ENCODE results near the gene PRIMA1.
"Not testable (repeated sequence)": the region's sequence is repeated elsewhere in the genome, so short reads cannot be mapped to it uniquely, and the experiment has no call there.

Gene PRIMA1

DNA sequence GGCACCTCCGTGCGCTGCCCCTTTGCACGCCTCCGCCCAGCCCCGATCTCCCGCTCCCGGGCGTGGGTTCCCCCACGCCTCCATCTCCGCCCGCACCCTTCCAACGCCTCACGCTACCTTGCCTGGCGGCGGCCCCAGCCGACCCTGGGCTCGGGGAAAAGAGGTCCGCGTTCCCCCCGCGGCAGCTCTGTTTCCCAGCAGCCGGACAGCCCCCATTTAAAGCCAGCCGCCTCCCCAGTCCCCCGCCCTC is at the start of gene PRIMA1:
TSS of gene PRIMA1 (minus strand) at position 193 of the 250 bp plus-strand sequence. CDS start 767 bp downstream, outside the sequence.
- no peak for DNase-seq

- no peak for DNase-seq
These were observed 46.5 kb upstream of the PRIMA1 start for GRCh38 chr14:93834699-93835371.

DNA sequence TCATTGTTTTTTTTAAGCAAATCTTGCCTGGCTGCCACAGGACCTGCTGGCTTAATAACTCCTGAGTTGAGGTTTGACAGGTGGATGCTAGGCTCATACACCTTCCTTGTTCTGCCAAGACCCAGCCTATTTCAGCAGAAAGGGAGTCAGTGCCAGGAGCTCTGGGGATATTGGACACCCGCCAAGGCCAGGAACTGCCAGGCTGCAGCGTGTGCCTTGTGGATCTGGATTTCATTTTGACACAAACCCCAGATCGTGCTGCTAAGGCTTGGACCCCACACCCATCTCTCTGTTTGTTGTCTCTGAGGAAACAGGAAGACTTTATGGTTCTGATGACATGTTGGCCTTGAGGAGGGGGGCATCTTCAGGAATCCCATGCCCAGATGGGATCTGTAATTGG is 44.4 kb upstream of the PRIMA1 start:
- no peak for DNase-seq

GRCh38 chr14:93832081-93832480 is 43.8 kb upstream of the PRIMA1 start:
- DNase-seq: no peak

DNA sequence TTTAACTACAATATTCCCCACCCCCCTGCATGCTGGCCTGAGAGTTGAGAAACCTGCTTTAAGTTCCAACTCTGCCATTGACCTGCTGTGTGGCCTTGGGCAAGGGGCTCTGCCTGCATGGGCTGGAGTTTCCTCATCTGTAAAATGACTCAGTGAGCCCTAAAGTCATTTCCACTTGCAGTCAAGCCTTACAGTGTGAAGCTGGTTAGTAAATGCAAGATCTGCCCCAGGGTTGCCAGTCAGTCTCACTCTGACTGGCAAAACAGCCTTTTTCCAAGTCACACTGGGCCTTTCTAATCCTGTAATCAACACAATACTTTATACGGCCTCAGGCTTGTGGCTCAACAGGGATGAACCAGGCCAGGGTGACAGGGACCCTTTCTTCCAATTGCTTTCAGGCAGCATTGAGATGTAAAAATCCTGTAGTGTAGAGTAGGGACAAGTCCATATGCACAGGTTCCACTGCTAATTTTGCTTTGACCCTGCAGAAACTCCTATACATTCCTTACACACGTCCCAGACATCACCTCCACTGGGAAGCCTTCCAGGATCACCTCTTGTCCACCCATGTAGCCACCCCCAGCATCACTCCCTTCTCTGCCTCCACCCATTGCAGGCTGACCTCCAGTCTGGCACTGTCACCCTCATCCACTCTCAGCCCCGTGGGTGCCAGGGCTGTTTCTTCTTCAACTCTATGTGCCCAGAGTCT is 42.6 kb upstream of the PRIMA1 start:
- DNase-seq: no peak

DNA sequence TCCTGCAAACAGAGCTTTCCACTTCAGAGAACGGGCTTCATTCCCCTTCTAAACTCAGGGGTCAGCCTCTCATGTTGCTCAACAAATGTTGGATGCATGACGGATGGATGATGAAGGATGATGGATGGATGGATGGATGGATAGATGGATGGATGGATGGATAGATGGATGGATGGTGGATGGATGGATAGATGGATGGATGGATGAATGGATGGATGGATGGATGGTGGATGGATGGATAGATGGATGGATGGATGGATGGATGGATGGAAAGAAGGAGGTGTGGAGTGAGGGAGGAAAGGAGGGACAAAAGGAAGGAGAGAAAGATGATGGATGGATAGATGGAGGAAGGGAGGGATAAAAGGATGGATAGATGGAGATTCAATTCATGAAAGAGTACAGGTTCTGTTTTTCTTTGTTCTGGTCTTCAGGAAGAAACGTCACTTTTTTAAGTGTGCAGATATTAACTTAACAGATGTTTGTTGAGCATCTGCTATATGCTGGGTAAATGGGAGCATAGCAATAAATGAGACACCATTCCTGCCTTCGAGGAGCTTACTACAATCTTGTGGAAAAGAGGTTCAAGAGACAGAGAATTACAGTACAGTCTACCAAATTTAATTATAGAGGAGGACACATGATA is 41.7 kb upstream of the PRIMA1 start:
- no peak for DNase-seq

DNA sequence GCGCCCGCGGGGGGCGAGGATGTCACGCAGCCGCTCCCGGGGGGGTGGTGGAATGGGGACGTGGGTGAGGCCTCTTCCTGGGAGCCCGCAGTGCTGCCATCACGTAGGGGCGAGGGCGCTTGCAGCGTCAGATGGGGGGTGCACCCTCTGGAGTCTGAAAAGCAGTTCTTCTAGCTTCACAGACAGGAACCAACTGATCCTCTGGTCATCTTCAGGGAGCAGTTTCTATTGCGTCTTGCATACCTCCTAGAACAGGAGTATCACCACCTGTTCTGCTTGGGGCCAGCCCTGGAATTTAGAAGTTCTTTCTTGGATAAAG is 36.9 kb upstream of the PRIMA1 start:
- DNase-seq: no peak

GRCh38 chr14:93824518-93825234 is 36.4 kb upstream of the PRIMA1 start:
- no peak for DNase-seq

DNA sequence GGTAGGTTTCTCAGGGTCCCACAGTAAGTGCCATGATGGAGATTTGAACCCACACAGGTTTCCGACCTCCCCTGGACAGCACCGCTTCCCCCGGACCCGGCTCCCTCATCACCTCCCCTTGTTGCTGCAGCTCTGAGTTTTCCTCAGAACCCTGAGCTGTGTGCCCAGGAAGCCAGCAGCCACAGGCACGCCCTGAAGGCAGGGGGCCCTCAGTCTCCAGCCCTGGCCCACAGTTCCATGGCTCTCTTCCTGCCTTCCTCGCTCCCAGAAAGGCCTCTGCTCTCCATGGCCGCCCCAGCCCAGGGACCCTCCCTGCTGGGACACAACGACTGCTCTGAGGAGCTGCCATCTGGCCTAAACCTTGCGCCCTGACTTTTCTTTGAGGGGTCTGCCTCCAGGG is 35.8 kb upstream of the PRIMA1 start:
- DNase-seq: no peak

GRCh38 chr14:93821051-93821450 is 32.8 kb upstream of the PRIMA1 start:
- DNase-seq: no peak

- DNase-seq: no peak
These were observed 30.6 kb upstream of the PRIMA1 start for GRCh38 chr14:93818857-93819256.

DNA sequence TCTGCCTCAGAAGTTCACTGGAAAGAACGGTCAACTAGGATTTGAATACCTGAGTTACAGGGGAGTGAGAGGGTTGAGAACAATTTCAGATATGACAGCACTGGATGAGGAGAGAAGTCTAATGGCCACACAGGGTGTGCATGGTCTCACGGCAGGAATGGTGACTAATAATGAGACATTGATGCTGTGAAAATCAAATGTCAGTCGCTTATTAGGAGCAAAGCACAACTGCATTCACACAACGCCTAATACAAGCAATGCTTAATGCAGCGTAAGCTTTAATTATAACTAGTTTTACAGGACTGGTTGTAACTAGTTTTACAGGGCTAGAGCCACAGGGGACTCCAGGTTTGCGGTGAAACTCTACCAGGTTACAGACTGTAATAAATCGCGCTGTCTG is 23.4 kb upstream of the PRIMA1 start:
- DNase-seq: no peak

DNA sequence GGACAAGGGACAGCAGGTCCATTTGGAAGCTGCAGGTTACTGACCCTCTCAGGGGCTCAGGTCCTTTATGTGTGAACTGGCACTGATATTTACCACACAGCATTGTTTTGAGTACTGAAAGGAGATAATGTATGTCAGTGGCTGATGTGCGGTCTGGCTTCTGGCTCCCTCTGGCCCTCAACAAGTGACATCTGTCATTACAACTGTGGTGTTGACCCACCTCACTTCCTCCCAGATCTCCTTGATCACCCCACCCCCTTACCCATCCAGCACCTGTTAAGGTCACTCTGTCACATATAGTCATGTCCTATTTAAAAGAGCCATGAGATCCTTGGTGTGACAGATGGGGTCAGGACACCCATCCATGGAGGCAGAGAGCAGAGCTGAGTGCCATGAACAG is 22.7 kb upstream of the PRIMA1 start:
- no peak for DNase-seq

GRCh38 chr14:93809491-93810420 is 21.5 kb upstream of the PRIMA1 start:
- not testable (repeated sequence) for DNase-seq

DNA sequence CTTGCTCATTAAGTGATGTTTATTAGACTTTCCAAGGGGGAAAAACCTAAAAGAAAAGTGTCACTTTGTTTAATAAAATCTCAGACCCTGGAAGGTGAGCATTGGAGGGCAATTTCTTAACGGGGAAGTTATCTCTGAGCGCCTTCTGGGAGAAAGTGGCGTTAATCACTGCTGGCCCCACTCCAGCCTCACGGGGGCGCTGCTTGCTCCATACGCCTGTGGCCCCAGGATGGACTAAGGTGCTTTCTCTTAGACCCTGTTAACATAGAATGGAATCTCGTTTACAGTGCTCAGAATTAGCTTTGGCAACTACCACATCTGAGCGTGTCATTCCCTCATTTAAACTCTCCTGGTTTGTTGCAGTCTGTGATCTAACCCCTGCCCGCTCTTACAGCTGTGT is 16.4 kb upstream of the PRIMA1 start:
- no peak for DNase-seq

DNA sequence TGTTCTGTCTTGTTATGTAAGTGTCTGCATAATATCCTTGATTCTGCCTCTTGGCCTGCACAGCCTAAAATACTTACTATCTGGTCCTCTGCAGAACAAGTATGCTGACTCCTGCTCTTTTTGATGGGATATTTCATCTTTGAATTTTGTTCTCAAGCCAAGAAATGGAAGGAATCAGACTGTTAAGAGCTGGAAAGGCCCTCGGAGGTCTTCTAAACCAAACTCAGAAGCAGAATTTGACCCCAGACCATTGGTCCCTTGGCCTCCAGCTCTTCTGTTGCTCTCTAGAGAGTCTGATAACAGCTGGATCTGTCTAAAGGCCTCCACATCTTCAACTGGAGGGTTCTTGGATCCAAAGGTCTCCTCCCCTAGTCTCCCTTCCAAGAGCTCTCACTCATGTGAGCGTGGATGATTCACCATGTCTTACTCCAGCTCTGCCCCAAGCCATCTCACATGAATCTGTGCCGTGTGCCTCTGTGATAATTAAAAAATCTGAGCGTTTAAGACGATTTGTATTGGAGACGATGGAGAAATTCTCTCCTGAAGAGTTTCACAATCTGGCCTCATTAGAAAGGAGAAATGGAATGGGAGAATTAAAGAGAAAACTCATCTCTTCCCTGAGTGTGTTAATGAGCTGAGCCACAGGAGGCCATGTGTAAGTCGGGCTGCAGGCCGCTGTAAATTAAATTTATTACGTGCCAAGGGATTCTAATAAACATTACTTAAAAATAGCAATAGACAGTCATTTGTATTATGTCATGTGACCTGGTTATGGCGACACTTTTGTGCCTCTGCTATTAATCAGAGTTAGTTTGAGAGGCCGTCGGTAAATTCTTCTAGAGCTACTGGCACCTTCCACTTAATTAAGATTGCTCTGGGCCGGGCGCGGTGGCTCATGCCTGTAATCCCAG is 15.4 kb upstream of the PRIMA1 start:
- DNase-seq: no peak

DNA sequence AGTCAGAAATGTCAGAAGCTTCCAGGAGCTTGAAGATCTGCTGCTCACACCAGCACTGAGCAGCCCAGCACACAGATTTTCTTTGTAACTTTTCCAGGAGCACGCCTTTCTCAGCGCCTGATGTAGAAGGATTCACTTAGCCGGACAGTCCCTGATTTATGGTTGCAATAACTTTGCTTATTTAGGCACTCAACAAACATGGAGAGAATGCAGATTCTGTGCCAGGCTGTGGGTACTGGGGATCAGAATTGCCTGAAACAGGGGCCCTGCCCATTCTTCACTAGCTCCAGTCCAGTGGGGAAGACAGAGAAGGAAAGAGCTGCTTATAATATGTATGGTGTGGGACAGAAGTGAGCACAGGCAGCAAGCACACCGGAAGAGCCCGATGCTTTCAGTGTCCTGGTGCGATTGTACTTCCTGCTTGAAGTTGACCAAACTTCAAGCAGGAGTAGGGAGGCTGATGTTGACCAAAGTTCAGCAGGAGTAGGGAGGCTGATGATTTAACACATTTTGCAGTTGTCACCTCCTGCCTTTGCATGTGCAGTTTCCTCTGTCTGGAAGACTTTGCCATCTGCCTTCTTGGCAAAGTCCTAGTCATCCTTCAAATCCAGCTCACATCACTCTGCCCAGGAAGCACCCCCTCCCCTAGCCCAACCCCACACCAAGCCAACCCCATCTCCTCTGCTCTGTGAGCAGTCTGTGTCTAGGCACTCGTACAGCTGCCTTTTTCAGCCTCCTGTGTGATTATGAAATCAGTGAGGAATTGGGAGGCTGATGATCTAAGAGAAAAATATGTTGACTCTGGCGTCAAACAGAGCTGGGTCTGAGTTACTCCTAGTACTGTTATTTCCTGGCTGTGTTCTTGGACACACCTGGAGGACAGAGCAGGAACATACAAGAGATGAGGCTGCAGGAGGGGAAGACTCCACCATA is 12.0 kb upstream of the PRIMA1 start:
- no peak for DNase-seq

DNA sequence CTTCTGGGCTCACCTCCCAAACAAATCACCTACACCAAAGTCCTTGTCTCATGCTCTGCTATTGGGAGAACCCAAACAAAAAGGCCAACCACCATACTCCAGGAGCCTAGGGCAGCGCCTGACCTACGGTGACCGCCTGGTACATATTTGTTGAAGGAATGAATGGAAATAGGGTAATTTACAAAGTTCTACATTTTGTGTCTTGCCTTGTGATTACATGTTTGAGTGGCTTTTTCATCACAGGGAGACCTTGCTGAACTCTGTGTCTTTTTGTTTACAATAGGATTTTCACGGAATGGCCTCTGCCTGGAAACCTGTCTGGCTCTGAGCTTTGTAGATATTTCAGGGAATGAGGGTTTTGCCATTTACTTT is 11.3 kb upstream of the PRIMA1 start:
- DNase-seq: no peak

DNA sequence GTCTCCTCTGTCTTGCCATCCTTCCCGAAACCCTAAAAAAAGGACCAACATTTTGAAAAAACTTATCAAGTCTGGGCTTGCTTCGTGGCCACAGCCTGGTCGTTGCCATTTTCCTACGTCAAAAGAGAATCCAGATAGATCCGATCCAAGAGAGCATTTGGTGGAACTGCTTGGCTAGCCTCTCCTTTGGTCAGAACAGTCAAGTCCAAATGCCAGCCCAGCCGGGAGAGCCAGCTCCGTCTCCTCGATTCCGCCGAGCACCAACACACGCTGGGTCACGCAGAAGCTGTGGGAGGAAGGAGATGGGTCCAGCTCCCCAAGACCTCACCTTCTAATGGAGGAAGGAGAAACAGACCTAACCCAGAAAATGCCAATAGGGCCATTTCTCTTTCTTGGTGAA is 9.3 kb upstream of the PRIMA1 start:
- no peak for DNase-seq

DNA sequence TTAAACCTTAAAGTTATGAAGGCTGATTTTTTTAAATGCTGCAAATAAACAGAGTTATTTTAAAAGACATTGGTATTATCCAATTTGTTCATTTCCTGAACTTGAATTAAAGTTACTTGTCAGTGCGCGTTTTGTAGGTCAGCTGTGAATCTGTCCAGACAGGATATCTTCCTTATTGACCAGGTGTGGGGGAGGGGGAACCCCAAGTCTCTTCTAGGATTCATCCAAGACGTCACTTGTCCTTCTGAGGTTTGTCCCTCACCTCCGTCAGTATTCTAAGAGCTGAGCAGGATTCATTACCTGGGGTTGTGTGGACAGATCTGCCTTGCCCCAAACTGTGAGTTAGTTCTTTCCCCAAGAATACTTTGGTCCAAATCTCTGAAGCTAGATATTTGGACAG is 8.8 kb upstream of the PRIMA1 start:
- DNase-seq: no peak

- no peak for DNase-seq
These were observed 6.5 kb upstream of the PRIMA1 start for GRCh38 chr14:93794756-93795155.
